Heart left ventricle (tissue), 16 donors: ENCODE measurements around the gene MAGT1. TPM values are rescaled to one million over a fixed set of nuclear protein-coding genes. Genes with fewer than 3 reads are reported as not detected.
"Not testable (repeated sequence)": the region's sequence is repeated elsewhere in the genome, so short reads cannot be mapped to it uniquely, and the experiment has no call there.

Source experiments
- ATAC-seq, 4 donors: fragments of 200-7000 bp; cut with Tn5 transposase; one replicate each; pipeline ENCODE4 v1.9.1; 2020 to 2022; ENCODE audit warnings: moderate library complexity in 4 of 4, mild to moderate bottlenecking in 3 of 4, moderate number of reproducible peaks in 1 of 4
- DNase-seq, 5 donors: peaks; one replicate each; pipeline ENCODE4 v3.0.0-alpha.2; 2020
- H3K27ac ChIP-seq, 12 donors: fragments of 200-600 bp; sonication (generic) in 4 of 12; one replicate each; pipeline versions ENCODE4 v1.5.0 to v1.8.0; 2016 to 2022; ENCODE audit warnings: mild to moderate bottlenecking in 2 of 12
- H3K27me3 ChIP-seq, 9 donors: fragments of 200-600 bp; sonication (generic) in 2 of 9; one replicate each; pipeline versions ENCODE4 v1.5.1 to v1.8.0; 2016 to 2022; ENCODE audit warnings: mild to moderate bottlenecking in 3 of 9
- H3K36me3 ChIP-seq, 9 donors: fragments of 200-600 bp; sonication (generic) in 2 of 9; one replicate each; pipeline versions ENCODE4 v1.5.0 to v1.8.0; 2018 to 2022; ENCODE audit warnings: mild to moderate bottlenecking in 2 of 9
- H3K4me1 ChIP-seq, 12 donors: fragments of 200-600 bp; sonication (generic) in 4 of 12; one replicate each; pipeline versions ENCODE4 v1.5.0 to v1.8.0; 2016 to 2022; ENCODE audit warnings: mild to moderate bottlenecking in 3 of 12
- H3K4me3 ChIP-seq, 12 donors: fragments of 200-600 bp; sonication (generic) in 4 of 12; one replicate each; pipeline versions ENCODE4 v1.5.0 to v1.8.0; 2017 to 2022; ENCODE audit warnings: mild to moderate bottlenecking in 9 of 12, moderate library complexity in 4 of 12
- H3K9me3 ChIP-seq, 12 donors: fragments of 200-600 bp; sonication (generic) in 4 of 12; one replicate each; pipeline versions ENCODE4 v1.5.0 to v1.8.0; 2016 to 2022; ENCODE audit warnings: mild to moderate bottlenecking in 1 of 12
- CTCF ChIP-seq, 12 donors: fragments of 200-600 bp; sonication (generic) in 4 of 12; IDR thresholded peaks; one replicate each; pipeline versions ENCODE4 v1.5.0 to v1.8.0; 2018 to 2022; ENCODE audit warnings: antibody characterized with exemption in 12 of 12, mild to moderate bottlenecking in 5 of 12
- POLR2A ChIP-seq, 2 donors: fragments of 450-650 bp; IDR thresholded peaks; one replicate each; pipeline ENCODE4 v1.6.1; 2017; ENCODE audit warnings: antibody characterized with exemption in 2 of 2, mild to moderate bottlenecking in 2 of 2, moderate library complexity in 2 of 2
- WGBS, 4 donors: extraction: QIAGEN DNeasy Blood & Tissue Kit in 2 of 4; methylation state at CpG; one replicate each; pipeline versions ENCODE4 v1.1.5 to v1.1.7; 2013 to 2018; 5-methylcytosine and 5-hydroxymethylcytosine counted together
- intact Hi-C, 10 donors: fragments of 100-400 bp; cut with DNase I; formaldehyde crosslinking; loops; one replicate each; pipeline versions ENCODE4 v1.11.1 to v1.14.2; 2022
- polyA plus RNA-seq, 2 donors: library from polyadenylated mRNA; stranded (reverse); fragments of 200-250 nt; gene quantifications; one replicate each; pipeline ENCODE4 v1.2.3, GENCODE V29; 2013
- total RNA-seq, 9 donors: library from RNA; depleted of rRNA in 2 of 9; stranded (reverse); fragments of >200 nt in 2 of 9; fragmentation: NEBNext Ultra II Directional in 3 of 9; extraction: Animal tissue kit (Norgen Biotek cat#: 25700) in 3 of 9; gene quantifications; one replicate each; pipeline versions ENCODE4 v1.1.0 to v1.2.4, GENCODE V29; 2016 to 2023
- donor health status: ischemic (EF 13 %, LVEDD 7.1; RV severe dilation, severe dysfunction).
- donor health status: healthy with polysubstance abuse.
- donor health status: DM: no; HTN: yes; CAD: no.
- donor health status: DM: no; HTN: no; CAD: no.
- donor health status: ischemic (EF 25% LVEDD 6.9; RV normal size, moderate dysfunction).
- donor health status: ischemic (EF 25% LVEDD 5.7; RV mildly dilated, moderate dysfunction).
- donor health status: healthy.
- donor health status: DM: yes; HTN: yes; CAD: no.
- donor health status: ischemic (EF 35%, LVEDD 5.7; RV mildly dilated, moderate dysfunction).
- donor health status: nonischemic (EF 11% LVEDD 7.7; RV severe dilation, severe dysfunction).
- donor health status: DM: yes; HTN: yes; CAD: no.
- donor health status: PGD.
- donor health status: ischemic (EF 29% LVEDD 5.4; RV normal size, mild dysfunction).
- donor health status: nonischemic (EF 23%, LVEDD 6.1; RV moderate dilation, normal function).

Gene MAGT1
- total and polyA plus RNA-seq, 11 donors, result 17.4 to 77.2 (median 56.3) TPM

GRCh38 chrX:77924320-77924859 is 29.2 kb upstream of the MAGT1 start:
- no peaks in the 10 kb centered on the region for H3K36me3 ChIP-seq
- H3K4me1 ChIP-seq, result no peaks in the 10 kb centered on the region
- no peak for TF ChIP-seq POLR2A (IDR thresholded peaks at IDR 0.05)
- no peak for TF ChIP-seq CTCF (IDR thresholded peaks at IDR 0.05)
- peaks cover 0 to 5% (median 0%) of the 10 kb centered on the region in 12 donors for H3K9me3 ChIP-seq
- no peaks in the 10 kb centered on the region for H3K27me3 ChIP-seq
- H3K4me3 ChIP-seq, result no peak overlapping the region
- intact Hi-C loops, result no loop called here
- no peak for DNase-seq
- 80 to 95% (median 88%) methylated on average over 8 of the region's 8 CpGs for WGBS, 4 donors
- ATAC-seq, result no peak
- no peak overlapping the region for H3K27ac ChIP-seq

GRCh38 chrX:77922787-77923186 is 27.6 kb upstream of the MAGT1 start:
- no peak for TF ChIP-seq CTCF (IDR thresholded peaks at IDR 0.05)
- Histone ChIP-seq H3K27me3 (no peaks in the 10 kb centered on the region), H3K4me1 (peaks cover 0 to 8% (median 0%) of the 10 kb centered on the region in 12 donors), H3K36me3 (no peaks in the 10 kb centered on the region), H3K27ac (no peak overlapping the region), H3K4me3 (no peak overlapping the region), H3K9me3 (peaks cover 0 to 5% (median 0%) of the 10 kb centered on the region in 12 donors)
- intact Hi-C loops, result no loop called here
- DNase-seq (no peak), ATAC-seq (no peak)

- H3K4me3 ChIP-seq, ATAC-seq, H3K9me3 ChIP-seq, H3K36me3 ChIP-seq, DNase-seq, H3K27me3 ChIP-seq, H3K27ac ChIP-seq: not testable (repeated sequence)
- intact Hi-C loops, result loop anchor here in 4 of 10 donors (10.0 kb wide), 3 partner anchors 105 to 195 kb away; partner anchors contain the start of gene PGK1 (in 1 of the 4)
- WGBS, 4 donors, result 62 to 86% (median 74%) methylated on average over 6 of the region's 6 CpGs
- peaks cover 0 to 13% (median 0%) of the 10 kb centered on the region in 12 donors for H3K4me1 ChIP-seq
Measured at GRCh38 chrX:77919370-77919769, 24.1 kb upstream of the MAGT1 start.

GRCh38 chrX:77918568-77918967 is 23.3 kb upstream of the MAGT1 start:
- ATAC-seq, result peak in 2 of 4 donors; percentile 52 to 63
- TF ChIP-seq CTCF (IDR thresholded peaks at IDR 0.05), result no peak
- no peak for TF ChIP-seq POLR2A (IDR thresholded peaks at IDR 0.05)
- H3K27ac ChIP-seq, result no peak overlapping the region
- H3K4me3 ChIP-seq, result no peak overlapping the region
- peaks cover 0 to 13% (median 0%) of the 10 kb centered on the region in 12 donors for H3K4me1 ChIP-seq
- H3K9me3 ChIP-seq, result peaks cover 0 to 5% (median 0%) of the 10 kb centered on the region in 12 donors
- intact Hi-C loops, result loop anchor here in 4 of 10 donors (10.0 kb wide), 3 partner anchors 106 to 196 kb away; partner anchors contain the start of gene PGK1 (in 1 of the 4)
- no peak for DNase-seq
- peaks cover 0 to 6% (median 0%) of the 10 kb centered on the region in 9 donors for H3K27me3 ChIP-seq
- no peaks in the 10 kb centered on the region for H3K36me3 ChIP-seq
- WGBS, 4 donors, result 45 to 54% (median 47%) methylated on average over 3 of the region's 3 CpGs
